COLO829 (cell line): Measurements from ENCODE around the gene TECTA.
"Not testable (repeated sequence)": the region's sequence is repeated elsewhere in the genome, so short reads cannot be mapped to it uniquely, and the experiment has no call there.

ENCODE experiments used
- DNase-seq: peaks from one replicate; pipeline ENCODE4 v3.0.0; 2012; ENCODE audit warnings: low spot score

The TECTA gene

GRCh38 chr11:121131656-121132055, 30.6 kb downstream of the TECTA start:
- DNase-seq, result no peak

- no peak for DNase-seq
These were observed 31.4 kb downstream of the TECTA start for GRCh38 chr11:121132211-121132976.

DNA sequence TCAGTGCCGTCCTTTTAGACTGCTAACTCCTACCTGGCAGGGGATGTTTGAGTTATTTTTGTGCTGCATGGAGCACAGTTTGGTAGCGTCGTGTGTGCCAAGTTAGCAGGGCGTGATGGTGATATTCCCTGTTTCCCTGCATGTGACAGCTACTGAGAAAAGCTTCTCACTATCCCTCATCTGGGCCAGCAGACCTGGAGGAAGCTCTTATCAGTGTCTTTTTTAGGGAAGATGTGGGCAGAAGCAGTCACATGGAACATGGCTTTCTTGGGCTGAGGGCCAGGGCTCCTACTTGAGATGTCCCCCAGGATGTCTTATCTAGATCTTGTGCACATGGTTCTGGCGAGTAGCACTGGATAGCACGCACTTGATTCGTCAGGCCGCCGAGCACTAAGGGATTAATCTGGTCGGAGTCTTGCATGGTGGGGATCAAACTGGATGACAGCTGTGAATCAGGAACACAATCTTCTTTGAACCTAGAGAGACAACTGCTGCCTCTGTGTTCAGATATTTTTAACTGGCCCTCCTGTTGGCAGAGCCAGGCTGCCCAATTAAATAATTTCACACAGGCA, 33.8 kb downstream of the TECTA start:
- DNase-seq, result no peak

GRCh38 chr11:121137005-121137404, 36.0 kb downstream of the TECTA start:
- DNase-seq, result no peak

DNA sequence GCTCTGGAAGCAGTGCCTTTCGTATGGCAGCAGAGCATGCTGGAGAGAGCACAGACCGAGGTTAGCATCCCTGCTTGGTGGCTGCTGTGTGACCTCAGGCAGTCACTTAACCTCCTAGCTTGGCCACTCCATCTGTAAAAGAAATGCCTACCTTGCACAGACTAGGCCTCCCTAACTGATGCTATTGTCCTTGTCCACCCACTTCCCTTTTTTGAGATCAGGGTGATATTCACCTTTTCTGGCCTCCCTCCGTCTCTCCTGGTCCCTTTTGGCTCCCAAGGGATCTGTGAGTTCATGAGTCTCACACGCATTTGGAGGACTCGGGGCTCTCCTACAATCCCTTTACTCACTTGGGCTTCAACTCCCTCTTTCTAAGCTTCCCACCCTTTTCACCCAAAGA, 37.2 kb downstream of the TECTA start:
- no peak for DNase-seq

DNA sequence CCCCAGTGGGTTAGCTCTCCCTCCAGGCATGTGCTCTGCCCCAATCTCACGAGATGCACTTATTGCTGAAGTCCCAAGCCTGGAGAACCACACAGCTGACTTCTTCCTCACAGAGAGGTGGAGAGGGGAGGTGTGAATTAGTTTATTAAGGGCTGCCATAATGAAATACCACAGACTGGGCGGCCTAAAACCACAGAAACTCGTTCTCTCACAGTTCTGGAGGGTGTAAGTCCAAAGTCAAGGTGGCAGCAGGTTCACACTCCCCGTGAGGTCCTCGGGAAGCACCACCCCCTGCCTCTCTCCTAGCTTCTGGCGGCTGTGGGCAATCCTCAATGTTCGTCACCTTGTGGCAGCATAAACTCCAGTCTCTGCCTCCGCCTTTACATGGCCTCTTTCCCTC, 39.3 kb downstream of the TECTA start:
- no peak for DNase-seq

- no peak for DNase-seq
These were observed 40.0 kb downstream of the TECTA start for GRCh38 chr11:121141066-121141465.

- DNase-seq, result no peak
These were observed 42.9 kb downstream of the TECTA start for GRCh38 chr11:121143921-121144320.

DNA sequence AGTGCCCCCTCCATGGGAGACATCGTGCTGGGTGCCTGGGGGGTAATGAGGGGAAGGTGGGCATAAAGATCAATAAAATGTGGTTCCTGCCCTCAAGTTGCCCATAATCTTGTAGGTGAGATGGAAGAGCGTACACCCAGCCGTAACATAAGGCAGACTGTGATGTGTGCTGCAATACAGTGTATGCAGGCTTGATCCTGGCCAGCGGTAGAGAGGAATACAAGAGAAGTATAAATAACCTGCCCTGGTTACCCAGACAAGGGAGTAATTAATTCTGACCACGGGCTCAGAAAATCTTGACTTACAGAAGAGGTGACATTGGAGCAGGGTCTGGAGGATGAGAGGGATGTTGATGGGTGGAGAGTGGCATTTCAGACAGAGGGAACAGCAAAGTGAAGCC, 43.7 kb downstream of the TECTA start:
- DNase-seq, result no peak

DNA sequence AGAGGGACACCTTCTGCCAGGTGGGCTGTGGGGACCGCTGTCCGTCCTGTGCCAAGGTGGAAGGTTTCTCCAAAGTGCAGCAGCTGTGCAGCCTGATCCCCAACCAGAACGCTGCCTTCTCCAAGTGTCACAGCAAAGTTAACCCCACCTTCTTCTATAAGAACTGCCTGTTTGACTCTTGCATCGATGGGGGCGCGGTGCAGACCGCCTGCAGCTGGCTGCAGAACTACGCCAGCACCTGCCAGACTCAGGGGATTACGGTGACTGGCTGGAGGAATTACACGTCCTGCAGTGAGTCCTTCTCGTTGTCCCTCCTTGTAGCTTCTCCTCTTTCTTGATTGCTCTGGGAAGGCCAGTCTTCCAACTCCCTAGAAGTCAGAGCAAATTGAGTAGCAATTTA, 44.8 kb downstream of the TECTA start:
- no peak for DNase-seq

DNA sequence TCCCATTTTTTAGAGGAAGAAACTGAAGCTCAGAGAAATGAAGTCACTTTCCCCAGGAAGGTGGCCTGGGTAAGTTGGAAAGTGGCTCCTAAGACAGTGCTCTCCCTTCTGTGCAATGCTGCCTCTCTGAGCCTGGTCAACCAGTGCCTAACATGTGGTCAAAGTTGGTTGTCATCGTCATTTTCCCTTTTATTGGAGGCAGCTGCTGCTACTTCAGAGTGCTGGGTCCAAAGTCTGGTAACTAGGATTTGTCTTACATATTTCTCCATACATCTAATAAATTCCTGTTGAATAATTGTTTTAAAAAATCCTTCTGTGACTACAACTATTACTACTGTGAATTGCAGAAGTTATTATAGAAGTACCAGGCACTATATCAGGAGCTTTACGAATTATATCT, 48.1 kb downstream of the TECTA start:
- no peak for DNase-seq

DNA sequence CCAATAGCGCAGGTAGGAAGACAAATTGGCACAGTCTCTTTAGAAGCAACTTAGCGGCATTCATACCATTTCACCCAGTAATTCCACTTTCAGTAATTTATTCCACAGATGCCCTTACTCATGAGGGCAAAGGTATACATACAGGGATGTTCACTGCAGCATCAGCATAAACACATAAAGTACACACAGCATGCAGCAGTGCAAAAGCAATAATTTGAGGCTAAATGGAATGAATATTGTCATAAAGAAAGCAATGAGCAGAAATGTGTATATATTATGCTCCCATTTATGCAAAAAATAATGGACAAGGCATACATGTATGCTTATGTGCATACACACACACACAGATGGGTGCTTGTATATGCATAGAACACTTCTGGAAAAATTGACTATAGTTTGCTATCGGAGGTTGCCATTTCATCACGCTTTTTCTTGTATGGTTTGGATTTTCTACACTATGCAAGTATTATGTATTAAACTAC, 50.2 kb downstream of the TECTA start:
- DNase-seq, result no peak

GRCh38 chr11:121152764-121153163, 51.7 kb downstream of the TECTA start:
- no peak for DNase-seq

DNA sequence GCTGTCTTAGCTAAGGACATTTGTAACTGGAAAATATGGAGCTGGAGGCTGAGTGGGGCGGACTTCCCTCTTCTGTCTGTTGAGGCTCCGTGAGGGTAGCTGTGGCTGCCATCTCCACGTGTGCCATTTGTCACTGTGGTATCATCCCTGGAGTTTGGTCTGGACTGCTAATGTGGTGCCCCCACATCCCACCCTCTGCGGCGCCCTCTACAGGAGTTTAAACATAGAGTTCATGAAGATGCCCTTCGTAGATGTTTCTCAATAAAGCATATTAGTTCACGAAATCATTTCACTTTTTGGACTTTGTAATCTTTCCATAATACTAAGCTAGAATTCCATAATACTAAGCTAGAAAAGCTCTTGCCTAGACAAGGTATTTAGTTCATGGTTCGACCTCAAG, 52.4 kb downstream of the TECTA start:
- no peak for DNase-seq

DNA sequence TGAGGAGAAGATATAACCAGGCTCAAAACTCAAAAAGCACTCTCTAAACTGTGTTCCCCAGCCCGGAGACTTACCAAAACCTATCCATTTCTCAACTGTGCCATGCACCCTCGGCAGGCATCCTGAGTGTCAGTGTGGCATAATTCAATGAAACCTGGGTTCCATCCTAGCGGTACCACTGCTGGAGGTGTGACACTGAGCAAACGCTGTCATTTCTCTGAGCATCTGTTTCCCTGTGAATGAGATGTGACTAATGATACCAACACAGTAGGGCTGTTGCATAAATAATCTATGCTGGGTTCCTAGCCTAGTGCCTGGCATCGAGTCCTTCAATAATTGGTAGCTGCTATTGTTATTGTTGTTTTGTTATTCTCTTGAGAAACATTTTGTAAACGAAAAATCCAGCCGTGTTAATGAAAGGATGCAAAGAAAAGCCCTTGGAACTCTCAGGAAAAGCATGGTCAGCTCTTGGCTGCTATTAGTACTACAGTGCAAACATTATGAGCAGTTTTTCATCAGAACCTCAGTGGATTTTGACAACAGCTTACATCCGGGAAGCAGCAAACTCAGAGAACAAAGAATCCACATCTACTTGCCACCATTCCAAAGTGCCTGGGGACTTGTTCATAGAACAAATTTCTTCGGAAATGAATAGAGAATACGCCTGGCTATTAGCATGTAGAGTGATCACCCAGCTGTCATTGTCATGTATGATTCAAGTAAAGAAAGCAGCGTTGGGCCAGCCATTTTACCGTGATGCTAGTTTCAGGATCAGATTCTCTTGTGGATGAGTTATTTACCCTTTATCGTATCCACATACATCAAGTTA, 53.7 kb downstream of the TECTA start:
- DNase-seq, result no peak

DNA sequence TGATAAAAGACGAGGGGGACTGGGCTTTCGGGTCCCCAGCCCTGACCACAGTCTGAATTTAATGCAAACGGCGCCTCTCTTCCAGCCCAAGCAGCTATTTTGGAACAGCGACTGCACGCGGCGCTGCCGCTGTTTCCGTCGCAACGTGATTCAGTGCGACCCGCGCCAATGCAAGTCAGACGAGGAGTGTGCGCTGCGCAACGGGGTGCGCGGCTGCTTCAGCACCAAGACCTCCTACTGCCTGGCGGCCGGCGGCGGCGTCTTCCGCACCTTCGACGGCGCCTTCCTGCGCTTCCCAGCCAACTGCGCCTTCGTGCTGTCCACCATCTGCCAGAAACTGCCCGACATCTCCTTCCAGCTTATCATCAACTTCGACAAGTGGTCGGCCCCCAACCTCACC, 56.7 kb downstream of the TECTA start:
- no peak for DNase-seq

GRCh38 chr11:121159741-121160140, 58.7 kb downstream of the TECTA start:
- DNase-seq, result no peak

- DNase-seq, result no peak
These were observed 60.4 kb downstream of the TECTA start for GRCh38 chr11:121161349-121161917.

- no peak for DNase-seq
These were observed 62.7 kb downstream of the TECTA start for GRCh38 chr11:121163658-121164308.

GRCh38 chr11:121177629-121178028, 76.6 kb downstream of the TECTA start:
- DNase-seq, result not testable (repeated sequence)

GRCh38 chr11:121179306-121179705, 78.3 kb downstream of the TECTA start:
- no peak for DNase-seq

- DNase-seq, result no peak
These were observed 79.1 kb downstream of the TECTA start for GRCh38 chr11:121180183-121180582.
